ES-I3 (cell line): ENCODE data around the gene ARHGAP24.

Experiments used
- H3K36me3 ChIP-seq: 2 replicates; pipeline ENCODE4 v1.6.1; 2013; ENCODE audit warnings: mild to moderate bottlenecking, low read length, control low read depth, moderate library complexity; ENCODE audit not compliant: insufficient read depth
- H3K4me1 ChIP-seq: 2 replicates; pipeline ENCODE4 v1.6.1; 2013; ENCODE audit warnings: mild to moderate bottlenecking, control low read depth, low read length; ENCODE audit not compliant: insufficient read depth
- H3K9ac ChIP-seq: 2 replicates; pipeline ENCODE4 v1.6.1; 2013; ENCODE audit warnings: low read depth, mild to moderate bottlenecking, low read length, moderate library complexity
- H3K9me3 ChIP-seq: 2 replicates; pipeline ENCODE4 v1.6.1; 2013; ENCODE audit warnings: mild to moderate bottlenecking, low read length, moderate library complexity; ENCODE audit not compliant: control insufficient read depth, insufficient read depth

The ARHGAP24 gene

DNA sequence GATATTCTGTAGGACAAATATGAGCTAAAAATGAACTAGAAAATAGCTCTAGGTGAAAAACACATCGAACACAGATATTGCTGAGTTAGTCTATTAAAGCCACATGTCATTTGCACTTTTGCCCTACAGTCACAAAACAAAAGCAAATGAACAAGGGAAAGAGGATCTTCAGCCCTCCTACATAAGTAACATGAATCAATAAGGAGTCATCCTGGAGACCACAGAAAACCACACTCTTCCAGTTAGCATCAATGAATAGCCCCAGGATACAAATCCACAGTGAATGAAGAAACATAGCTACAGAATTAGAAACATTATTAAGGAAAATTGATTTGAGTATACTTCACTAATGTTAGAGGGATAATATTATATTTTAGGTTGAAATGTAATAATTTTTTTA, 573.5 kb downstream of the ARHGAP24 start:
- Histone ChIP-seq H3K9ac (no peak overlapping the region), H3K36me3 (no peaks in the 10 kb centered on the region), H3K9me3 (no peaks in the 10 kb centered on the region), H3K4me1 (peaks cover 8% of the 10 kb centered on the region; the same call in 1 of the 2 replicates)

DNA sequence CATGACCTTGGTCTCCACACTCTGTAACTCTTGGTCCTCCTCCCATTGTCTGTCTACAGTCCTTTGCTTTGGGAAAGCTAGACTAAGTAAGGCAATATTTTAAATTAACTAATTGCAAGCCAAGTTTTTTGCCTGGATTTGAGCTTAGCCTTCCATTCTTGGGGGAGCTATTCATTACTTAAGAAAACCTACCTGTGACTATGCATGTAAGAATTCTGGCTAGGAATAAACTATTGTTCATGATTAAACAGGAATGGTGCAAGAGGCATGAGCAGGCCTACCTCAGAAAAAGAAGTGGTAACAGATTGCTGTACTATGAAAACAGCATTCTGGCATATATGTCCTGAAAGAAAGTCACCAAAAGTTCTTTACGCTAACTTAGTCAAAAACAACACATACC, 575.5 kb downstream of the ARHGAP24 start:
- Histone ChIP-seq H3K4me1 (peaks cover 7% of the 10 kb centered on the region; the same call in 1 of the 2 replicates), H3K9ac (no peak overlapping the region), H3K36me3 (no peaks in the 10 kb centered on the region), H3K9me3 (no peaks in the 10 kb centered on the region)
